Astrocyte (in vitro differentiated cells and primary cell): ENCODE data around the gene SCAMP5.

ENCODE experiments used
- CTCF ChIP-seq: IDR thresholded peaks from 2 replicates; pipeline ENCODE4 v1.5.1; 2011; ENCODE audit warnings: low read depth, mild to moderate bottlenecking, inconsistent platforms, low read length, moderate library complexity; ENCODE audit not compliant: insufficient read depth
- EZH2 ChIP-seq: IDR thresholded peaks from 2 replicates; pipeline ENCODE4 v1.6.1; 2012; ENCODE audit warnings: mild to moderate bottlenecking, low read length, inconsistent platforms; ENCODE audit not compliant: insufficient read depth

GRCh38 chr15:74958908-74959585, 36.3 kb upstream of the SCAMP5 start:
- TF ChIP-seq CTCF (no peak), EZH2 (peak; percentile 72)
